HG03039 (cell line): Measurements from ENCODE around the gene OLFM1.

ENCODE experiments used
- ATAC-seq: cut with Tn5 transposase; IDR thresholded peaks from one replicate; pipeline ENCODE4 v1.9.1; 2021; ENCODE audit warnings: mild to moderate bottlenecking, moderate library complexity; ENCODE audit not compliant: unreplicated experiment

OLFM1 gene

GRCh38 chr9:135130207-135130976, 42.9 kb downstream of the OLFM1 start:
- no peak for ATAC-seq

DNA sequence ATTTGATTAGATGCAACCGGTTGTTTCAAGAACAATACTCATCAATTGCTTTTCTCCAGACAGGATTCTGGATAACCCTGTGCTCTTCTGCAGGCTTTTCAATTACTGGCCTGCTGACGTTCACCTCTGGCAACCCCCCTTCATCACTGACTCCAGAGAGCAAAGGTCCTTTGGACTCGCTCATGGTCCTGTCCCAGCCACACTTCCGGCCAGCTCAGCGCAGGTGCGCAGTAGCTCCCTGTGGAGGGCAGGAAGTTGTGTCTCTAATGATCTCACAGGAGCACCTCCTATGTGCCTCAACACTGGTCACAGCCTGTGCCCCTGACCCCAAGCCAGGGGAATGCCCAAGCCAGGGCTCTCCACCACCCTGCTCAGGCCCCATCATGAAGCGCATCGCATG, 44.0 kb downstream of the OLFM1 start:
- ATAC-seq = no peak

DNA sequence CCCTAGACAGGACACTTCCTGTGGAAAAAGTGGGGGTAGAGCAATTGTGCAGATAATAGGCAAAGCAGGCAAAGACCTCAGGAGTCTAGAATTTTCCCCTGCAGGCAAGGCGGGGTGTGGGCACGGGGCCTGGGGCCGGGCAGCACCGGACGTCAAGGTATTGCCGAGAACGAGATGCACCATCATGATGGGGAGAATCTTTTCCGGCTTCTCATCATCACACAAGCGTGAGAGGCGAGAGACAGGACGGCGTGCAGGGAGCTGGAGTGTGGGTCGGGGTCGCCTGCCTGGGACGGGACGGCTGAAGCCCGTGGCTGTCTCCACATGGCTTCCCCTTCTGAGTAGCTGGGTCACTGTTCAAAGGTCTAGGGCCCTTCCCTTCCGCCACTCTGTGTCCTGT, 44.5 kb downstream of the OLFM1 start:
- ATAC-seq = no peak

- no peak for ATAC-seq
Measured at GRCh38 chr9:135134268-135135022, 47.0 kb downstream of the OLFM1 start.

DNA sequence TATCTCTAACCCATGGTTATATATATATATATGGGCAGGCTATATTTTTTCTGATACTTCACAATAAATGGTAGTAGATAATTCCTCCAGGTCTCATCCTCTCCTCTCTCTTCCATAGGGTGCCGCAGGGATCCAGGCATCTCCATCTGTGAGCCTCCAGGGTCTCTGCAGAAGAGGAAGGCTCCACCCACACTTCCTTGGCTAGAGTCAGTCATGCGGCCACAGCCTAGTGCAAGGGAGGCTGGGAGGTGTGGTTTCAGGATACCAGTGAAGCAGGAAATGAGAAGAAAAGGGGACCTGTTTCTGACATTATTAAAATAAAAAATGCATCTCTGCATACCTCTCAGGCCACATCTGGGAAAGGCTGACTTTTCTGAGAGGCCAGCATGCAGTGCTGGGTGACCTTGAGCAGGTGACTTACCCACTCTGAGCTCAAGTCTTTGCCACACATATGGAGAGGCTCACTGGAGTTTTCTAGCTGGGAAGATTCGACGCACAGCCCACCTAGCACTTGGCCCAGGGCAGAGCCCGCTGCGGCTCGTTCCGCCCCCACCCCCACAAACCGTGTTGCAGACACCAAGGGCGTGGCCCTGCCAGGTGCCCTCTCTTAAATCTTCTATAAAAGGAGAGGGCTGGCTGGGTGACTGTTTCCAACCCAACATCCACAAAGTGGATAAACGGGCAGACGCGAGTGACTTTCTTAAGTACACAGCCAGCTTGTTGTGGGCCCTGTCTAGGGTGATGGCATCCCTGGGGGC, 47.9 kb downstream of the OLFM1 start:
- no peak for ATAC-seq

- ATAC-seq = no peak
Measured at GRCh38 chr9:135135929-135136315, 48.5 kb downstream of the OLFM1 start.

- no peak for ATAC-seq
Measured at GRCh38 chr9:135136481-135136880, 49.0 kb downstream of the OLFM1 start.

GRCh38 chr9:135136991-135137832, 49.7 kb downstream of the OLFM1 start:
- ATAC-seq = no peak

- no peak for ATAC-seq
Measured at GRCh38 chr9:135138078-135138855, 50.8 kb downstream of the OLFM1 start.

- no peak for ATAC-seq
Measured at GRCh38 chr9:135139366-135139959, 52.0 kb downstream of the OLFM1 start.

DNA sequence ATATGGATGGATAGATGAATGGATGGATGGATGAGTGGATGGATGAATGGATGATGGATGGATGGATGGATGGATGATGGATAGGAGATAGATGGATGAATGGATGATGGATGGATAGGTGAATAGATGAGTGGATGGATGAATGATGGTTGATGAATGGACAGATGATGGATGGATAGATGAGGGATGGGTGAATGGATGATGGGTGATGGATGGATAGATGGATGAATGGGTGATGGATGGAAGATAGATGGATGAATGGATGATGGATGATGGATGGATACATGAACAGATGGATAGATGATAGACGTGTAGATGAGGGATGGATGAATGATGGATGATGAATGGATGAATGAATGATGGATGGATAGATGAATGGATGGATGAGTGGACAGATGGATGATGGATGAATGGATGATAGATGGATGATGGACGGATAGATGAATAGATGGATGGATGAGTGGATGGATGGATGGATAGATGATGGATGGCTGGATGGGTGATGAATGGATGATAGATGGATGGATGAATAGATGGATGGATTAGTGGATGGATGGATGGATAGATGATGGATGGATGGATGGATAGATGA, 53.8 kb downstream of the OLFM1 start:
- ATAC-seq = no peak

DNA sequence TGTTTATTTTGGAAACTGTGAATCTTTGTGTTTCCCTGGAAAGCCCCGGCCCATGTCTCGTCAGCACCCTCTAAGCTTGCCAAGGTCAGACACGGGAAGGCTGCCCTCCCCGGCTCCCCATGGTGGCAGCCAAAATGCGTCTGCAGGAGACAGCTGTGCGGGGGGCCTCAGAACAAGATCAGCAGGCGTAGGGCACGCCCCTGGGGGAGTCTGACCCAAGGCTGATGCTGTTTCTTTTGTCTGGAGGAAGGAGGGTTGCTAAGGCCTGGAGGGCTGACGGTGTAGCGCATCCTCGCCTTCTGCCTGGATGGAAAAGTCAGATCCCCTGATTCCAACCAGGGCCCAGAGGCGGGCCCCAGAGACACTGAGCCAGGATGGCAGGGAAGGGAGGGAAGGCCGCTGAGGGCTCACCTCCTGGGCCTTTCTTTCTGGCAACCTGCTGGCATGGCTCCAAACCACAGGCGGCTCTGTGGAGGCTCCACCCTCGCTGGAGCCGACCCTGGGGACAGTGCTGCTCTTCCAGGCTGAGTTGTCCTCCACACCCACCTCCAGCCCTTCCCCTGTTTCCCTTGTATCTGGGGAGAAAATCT, 57.2 kb downstream of the OLFM1 start:
- no peak for ATAC-seq

DNA sequence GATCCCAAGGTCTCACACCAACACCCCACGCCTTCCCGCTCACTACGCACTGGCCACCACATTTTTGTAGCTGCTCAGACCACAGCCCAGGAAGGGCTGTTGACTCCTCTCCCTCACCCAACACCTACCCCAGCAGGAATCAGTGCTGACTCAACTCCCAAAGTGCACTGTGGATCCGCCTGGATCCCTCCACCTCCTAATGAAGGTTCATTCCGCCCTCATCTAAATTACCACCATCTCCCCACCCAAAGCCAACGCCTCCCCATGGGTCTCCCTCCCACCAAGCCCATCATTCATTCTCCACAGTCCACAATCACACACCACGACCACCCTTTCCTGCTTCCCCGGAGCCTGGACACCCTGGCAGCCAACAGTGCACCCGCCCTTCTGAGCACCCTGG, 57.8 kb downstream of the OLFM1 start:
- ATAC-seq = no peak

- ATAC-seq = no peak
Measured at GRCh38 chr9:135146241-135146640, 58.8 kb downstream of the OLFM1 start.

- no peak for ATAC-seq
Measured at GRCh38 chr9:135146766-135147473, 59.5 kb downstream of the OLFM1 start.

DNA sequence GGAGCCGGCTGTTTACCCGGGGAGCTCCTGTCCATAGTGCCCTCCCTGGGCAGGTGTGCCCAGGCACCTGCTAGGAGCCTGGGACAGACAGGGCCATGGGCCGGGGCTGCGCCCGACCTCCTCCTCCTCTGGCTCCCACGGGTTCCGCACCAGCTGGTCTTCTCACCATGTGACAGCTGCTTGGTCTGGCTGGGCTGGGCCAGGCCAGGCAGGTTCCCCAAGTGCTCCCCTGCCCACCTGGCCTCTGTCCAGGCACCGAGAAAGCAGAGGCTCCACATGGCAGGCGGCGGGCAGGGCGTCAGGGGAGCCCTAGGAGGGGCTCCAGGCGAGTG, 60.0 kb downstream of the OLFM1 start:
- ATAC-seq = no peak

DNA sequence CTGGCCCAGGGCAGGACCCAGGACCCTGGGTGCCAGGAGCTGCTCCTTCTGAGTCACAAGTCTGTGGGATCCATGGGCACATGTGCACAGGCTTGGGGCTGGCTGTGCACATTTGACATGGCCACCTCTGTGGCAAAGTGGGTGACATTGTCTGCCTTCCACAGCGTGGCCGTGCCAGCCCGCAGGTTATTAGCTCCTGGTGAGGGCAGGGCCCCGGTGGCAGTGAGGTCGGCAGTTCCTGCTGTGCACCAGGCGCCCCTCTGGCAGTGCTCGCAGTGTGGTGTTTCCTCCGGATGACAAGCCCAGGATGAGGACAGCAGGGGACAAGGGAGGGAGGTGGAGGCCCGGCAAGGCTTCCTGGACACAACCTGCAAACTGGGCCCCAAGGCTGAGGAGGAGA, 60.5 kb downstream of the OLFM1 start:
- ATAC-seq = no peak

GRCh38 chr9:135148386-135148785, 60.9 kb downstream of the OLFM1 start:
- no peak for ATAC-seq
